VCaP (cell line): Measurements from ENCODE around the gene IFT43.

Experiments used
- H3K27ac ChIP-seq: fragments of 450-650 bp; 2 replicates; pipeline ENCODE4 v1.5.1; 2017
- CTCF ChIP-seq: fragments of 450-650 bp; conservative IDR thresholded peaks from 2 replicates; pipeline ENCODE4 v1.5.1; 2017; ENCODE audit warnings: mild to moderate bottlenecking, moderate library complexity

IFT43 gene

GRCh38 chr14:76050250-76050649 is 64.7 kb downstream of the IFT43 start:
- no peak overlapping the region for H3K27ac ChIP-seq
- no peak for TF ChIP-seq CTCF

GRCh38 chr14:76050797-76051392 is 65.3 kb downstream of the IFT43 start:
- peak; percentile 77 for TF ChIP-seq CTCF

GRCh38 chr14:76051717-76052465 is 66.3 kb downstream of the IFT43 start:
- no peak for TF ChIP-seq CTCF
- no peak overlapping the region for H3K27ac ChIP-seq

More at GRCh38 chr14:76050797-76051392, 65.3 kb downstream of the IFT43 start:
- no peak overlapping the region for H3K27ac ChIP-seq

GRCh38 chr14:76053572-76054355 is 68.2 kb downstream of the IFT43 start:
- TF ChIP-seq CTCF: no peak
- H3K27ac ChIP-seq: no peak overlapping the region

GRCh38 chr14:76055330-76055729 is 69.8 kb downstream of the IFT43 start:
- no peak overlapping the region for H3K27ac ChIP-seq
- TF ChIP-seq CTCF: no peak

- H3K27ac ChIP-seq: no peak overlapping the region
- TF ChIP-seq CTCF: peak; percentile 57
These were observed 70.6 kb downstream of the IFT43 start for GRCh38 chr14:76056128-76056527.

GRCh38 chr14:76057914-76058313 is 72.4 kb downstream of the IFT43 start:
- no peak for TF ChIP-seq CTCF
- no peak overlapping the region for H3K27ac ChIP-seq
